Gastroesophageal sphincter (tissue), 3 donors: Measurements from ENCODE around the gene GRHPR.

Experiments
- CTCF ChIP-seq, 4 experiments: fragments of 200-600 bp in 2 of 4; fragments of 450-650 bp in 2 of 4; sonication (generic) in 1 of 4; IDR thresholded peaks; one replicate each; pipeline ENCODE4 v1.5.1; 2017 to 2019; ENCODE audit warnings: antibody characterized with exemption in 4 of 4, mild to moderate bottlenecking in 2 of 4, moderate library complexity in 2 of 4
- POLR2AphosphoS5 ChIP-seq: sonication (generic); formaldehyde crosslinking; IDR thresholded peaks from one replicate; pipeline ENCODE4 v1.6.1; 2017; ENCODE audit warnings: antibody characterized with exemption

DNA sequence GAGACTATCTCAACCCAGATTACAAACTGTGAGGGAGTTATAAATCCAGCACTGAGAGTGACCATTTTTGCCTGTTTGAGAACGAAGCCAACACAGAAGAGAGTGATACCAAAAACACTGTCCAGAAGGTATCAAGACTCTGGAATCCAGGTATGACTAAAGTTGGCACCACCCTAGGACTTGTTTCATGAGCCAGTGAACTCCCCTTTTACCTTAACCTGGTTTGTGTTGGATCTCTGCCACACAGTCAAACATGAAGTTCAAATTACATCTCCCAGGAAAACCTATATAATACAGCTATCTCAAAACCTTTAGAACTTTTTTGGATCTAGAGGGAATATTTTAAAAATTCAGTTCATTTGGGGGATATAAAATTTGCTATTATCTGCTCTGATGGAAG is 31.3 kb downstream of the GRHPR start:
- TF ChIP-seq CTCF (IDR thresholded peaks at IDR 0.05), result no peak
- TF ChIP-seq POLR2AphosphoS5, result no peak
